ENCODE results near the gene SLC6A1. TPM values are rescaled to one million over a fixed set of nuclear protein-coding genes. Genes with fewer than 3 reads are reported as not detected.

SLC6A1 gene
- total and polyA plus RNA-seq, 2 of the 8 experiments (the other 6 are each of a cell fraction or from before 2014, with no cell fraction given) = 0.30 to 0.63 TPM

GRCh38 chr3:10983219-10983916 is 9.2 kb upstream of the SLC6A1 start (continued):
- TF ChIP-seq, protein P1, sequence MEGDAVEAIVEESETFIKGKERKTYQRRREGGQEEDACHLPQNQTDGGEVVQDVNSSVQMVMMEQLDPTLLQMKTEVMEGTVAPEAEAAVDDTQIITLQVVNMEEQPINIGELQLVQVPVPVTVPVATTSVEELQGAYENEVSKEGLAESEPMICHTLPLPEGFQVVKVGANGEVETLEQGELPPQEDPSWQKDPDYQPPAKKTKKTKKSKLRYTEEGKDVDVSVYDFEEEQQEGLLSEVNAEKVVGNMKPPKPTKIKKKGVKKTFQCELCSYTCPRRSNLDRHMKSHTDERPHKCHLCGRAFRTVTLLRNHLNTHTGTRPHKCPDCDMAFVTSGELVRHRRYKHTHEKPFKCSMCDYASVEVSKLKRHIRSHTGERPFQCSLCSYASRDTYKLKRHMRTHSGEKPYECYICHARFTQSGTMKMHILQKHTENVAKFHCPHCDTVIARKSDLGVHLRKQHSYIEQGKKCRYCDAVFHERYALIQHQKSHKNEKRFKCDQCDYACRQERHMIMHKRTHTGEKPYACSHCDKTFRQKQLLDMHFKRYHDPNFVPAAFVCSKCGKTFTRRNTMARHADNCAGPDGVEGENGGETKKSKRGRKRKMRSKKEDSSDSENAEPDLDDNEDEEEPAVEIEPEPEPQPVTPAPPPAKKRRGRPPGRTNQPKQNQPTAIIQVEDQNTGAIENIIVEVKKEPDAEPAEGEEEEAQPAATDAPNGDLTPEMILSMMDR (IDR thresholded peaks at IDR 0.05; ENCODE audit: control extremely low read depth in 1 of 3, insufficient read depth in 1 of 3, low read depth in 1 of 3, low read length in 3 of 3) = peak; percentile 68 to 83 (median 76)
- TF ChIP-seq NRF1 (IDR thresholded peaks at IDR 0.05; ENCODE audit: low read depth, low read length) = no peak
- TF ChIP-seq, protein P2, sequence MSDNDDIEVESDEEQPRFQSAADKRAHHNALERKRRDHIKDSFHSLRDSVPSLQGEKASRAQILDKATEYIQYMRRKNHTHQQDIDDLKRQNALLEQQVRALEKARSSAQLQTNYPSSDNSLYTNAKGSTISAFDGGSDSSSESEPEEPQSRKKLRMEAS (IDR thresholded peaks at IDR 0.05) = no peak
- no peak for TF ChIP-seq EP300 (IDR thresholded peaks at IDR 0.05; ENCODE audit: borderline replicate concordance in 1 of 2, low read depth in 2 of 2, low read length in 2 of 2)
- TF ChIP-seq KDM1A (IDR thresholded peaks at IDR 0.05; ENCODE audit: borderline replicate concordance, low read length) = no peak

Data from H1 (cell line).